GM23338 (cell line): ENCODE data around the gene CRYBA1. TPM values are rescaled to one million over a fixed set of nuclear protein-coding genes. Genes with fewer than 3 reads are reported as not detected.
A peak's percentile ranks its signal among the peaks of the same experiment; 100 is the strongest.

Experiments
- ATAC-seq: fragments of 200-7000 bp; cut with Tn5 transposase; 3 replicates; pipeline ENCODE4 v1.9.1; 2020
- DNase-seq: peaks from one replicate; pipeline ENCODE4 v3.0.0-alpha.2; 2015; ENCODE audit warnings: low spot score
- H2AFZ ChIP-seq: fragments of 200-600 bp; sonication (generic); 2 replicates; pipeline ENCODE4 v1.8.0; 2016; ENCODE audit warnings: antibody characterized with exemption, mild to moderate bottlenecking, moderate library complexity
- H3F3A ChIP-seq: fragments of 200-600 bp; sonication (generic); replicated peaks from 2 replicates; pipeline ENCODE4 v1.8.0; 2017; ENCODE audit warnings: antibody characterized with exemption, mixed run types, low read depth
- H3K27ac ChIP-seq: fragments of 200-600 bp; sonication (generic); 2 replicates; pipeline ENCODE4 v1.6.1; 2016; ENCODE audit warnings: low read depth
- H3K27me3 ChIP-seq: fragments of 200-600 bp; sonication (generic); 2 replicates; pipeline ENCODE4 v1.8.0; 2016; ENCODE audit warnings: mild to moderate bottlenecking, mixed run types, moderate library complexity; ENCODE audit not compliant: insufficient read depth
- H3K36me3 ChIP-seq: fragments of 200-600 bp; sonication (generic); 2 replicates; pipeline ENCODE4 v1.8.0; 2016; ENCODE audit warnings: mild to moderate bottlenecking; ENCODE audit not compliant: insufficient read depth
- H3K4me1 ChIP-seq: fragments of 200-600 bp; sonication (generic); 2 replicates; pipeline ENCODE4 v1.8.0; 2016; ENCODE audit warnings: mild to moderate bottlenecking, moderate library complexity; ENCODE audit not compliant: insufficient read depth
- H3K4me2 ChIP-seq: fragments of 200-600 bp; sonication (generic); 2 replicates; pipeline ENCODE4 v1.7.1; 2017; ENCODE audit warnings: mixed run types
- H3K4me3 ChIP-seq: fragments of 200-600 bp; sonication (generic); 2 replicates; pipeline ENCODE4 v1.6.1; 2016; ENCODE audit warnings: mixed run types
- H3K79me2 ChIP-seq: fragments of 200-600 bp; sonication (generic); replicated peaks from 2 replicates; pipeline ENCODE4 v1.8.0; 2017; ENCODE audit warnings: mild to moderate bottlenecking; ENCODE audit not compliant: insufficient read depth
- H3K9me2 ChIP-seq: fragments of 200-600 bp; sonication (generic); 2 replicates; pipeline ENCODE4 v1.8.0; 2017; ENCODE audit not compliant: insufficient read depth
- H4K20me1 ChIP-seq: fragments of 200-600 bp; sonication (generic); replicated peaks from 2 replicates; pipeline ENCODE4 v1.8.0; 2017; ENCODE audit warnings: mild to moderate bottlenecking; ENCODE audit not compliant: insufficient read depth
- H3K27ac Mint-ChIP-seq: 2 replicates; pipeline ENCODE4 v1.8.0; 2020; ENCODE audit warnings: inconsistent platforms, mild to moderate bottlenecking, moderate library complexity, mixed read lengths
- H3K27me3 Mint-ChIP-seq: 3 replicates; pipeline ENCODE4 v1.8.0; 2022; ENCODE audit warnings: low read depth, mild to moderate bottlenecking, moderate library complexity, mixed read lengths, inconsistent platforms; ENCODE audit not compliant: insufficient read depth, poor library complexity
- H3K36me3 Mint-ChIP-seq: 3 replicates; pipeline ENCODE4 v1.8.0; 2021; ENCODE audit warnings: low read depth, mild to moderate bottlenecking, inconsistent platforms, moderate library complexity, mixed read lengths
- H3K4me1 Mint-ChIP-seq: 3 replicates; pipeline ENCODE4 v1.8.0; 2020; ENCODE audit warnings: mild to moderate bottlenecking, inconsistent platforms, mixed read lengths
- H3K4me3 Mint-ChIP-seq: 3 replicates; pipeline ENCODE4 v1.8.0; 2021; ENCODE audit warnings: moderate library complexity, mild to moderate bottlenecking, inconsistent platforms, mixed read lengths
- H3K9me3 Mint-ChIP-seq: 3 replicates; pipeline ENCODE4 v1.8.0; 2020; ENCODE audit warnings: moderate library complexity, mild to moderate bottlenecking, inconsistent platforms, mixed read lengths
- EZH2 ChIP-seq: fragments of 200-600 bp; sonication (generic); IDR thresholded peaks from one replicate; pipeline ENCODE4 v1.8.0; 2017; ENCODE audit warnings: antibody characterized with exemption, mild to moderate bottlenecking, low read depth; ENCODE audit not compliant: unreplicated experiment
- EZH2phosphoT487 ChIP-seq: fragments of 200-600 bp; sonication (generic); IDR thresholded peaks from one replicate; pipeline ENCODE4 v1.8.1; 2018; ENCODE audit warnings: antibody characterized with exemption; ENCODE audit not compliant: unreplicated experiment
- JUNB ChIP-seq: IDR thresholded peaks from one replicate; pipeline ENCODE4 v1.6.1; 2016; ENCODE audit warnings: antibody characterized with exemption; ENCODE audit not compliant: unreplicated experiment
- STAT1 ChIP-seq: IDR thresholded peaks from one replicate; pipeline ENCODE4 v1.6.1; 2016; ENCODE audit warnings: antibody characterized with exemption; ENCODE audit not compliant: unreplicated experiment
- ZNF114 ChIP-seq: fragments of 250-450 bp; sonication (Bioruptor Pico); IDR thresholded peaks from 2 replicates; pipeline ENCODE4 v1.5.0; 2020; ENCODE audit warnings: mild to moderate bottlenecking, moderate library complexity
- polyA plus RNA-seq: library from polyadenylated mRNA; unstranded; fragments of >200 nt; fragmentation: Nextera tagmentation; extraction: Ambion mirVana; gene quantifications from 2 replicates; pipeline ENCODE4 v1.2.1, GENCODE V29; 2016
- total RNA-seq: library from RNA; depleted of rRNA; stranded (reverse); fragments of >200 nt; shearing (Covaris generic); gene quantifications from 2 replicates; pipeline ENCODE4 v1.2.3, GENCODE V29; 2014
- TF ChIP-seq, protein P1 (sequence below), 2 experiments: fragments of 200-600 bp in 1 of 2; sonication (generic) in 1 of 2; conservative IDR thresholded peaks; 2 replicates each; pipeline versions ENCODE4 v1.5.1 to v1.6.1; 2016 to 2017; ENCODE audit warnings: antibody characterized with exemption in 2 of 2, low read depth in 2 of 2, mild to moderate bottlenecking in 2 of 2, moderate library complexity in 1 of 2
- TF ChIP-seq, protein P2 (sequence below): IDR thresholded peaks from one replicate; pipeline ENCODE4 v1.6.1; 2018; ENCODE audit warnings: antibody characterized with exemption; ENCODE audit not compliant: unreplicated experiment
- TF ChIP-seq, protein P3 (sequence below): fragments of 250-450 bp; sonication (Bioruptor Pico); IDR thresholded peaks from 2 replicates; pipeline ENCODE4 v1.5.0; 2020; ENCODE audit warnings: mild to moderate bottlenecking, moderate library complexity

CRYBA1 gene
- total and polyA plus RNA-seq, 2 experiments from 2014 or later = not detected

DNA sequence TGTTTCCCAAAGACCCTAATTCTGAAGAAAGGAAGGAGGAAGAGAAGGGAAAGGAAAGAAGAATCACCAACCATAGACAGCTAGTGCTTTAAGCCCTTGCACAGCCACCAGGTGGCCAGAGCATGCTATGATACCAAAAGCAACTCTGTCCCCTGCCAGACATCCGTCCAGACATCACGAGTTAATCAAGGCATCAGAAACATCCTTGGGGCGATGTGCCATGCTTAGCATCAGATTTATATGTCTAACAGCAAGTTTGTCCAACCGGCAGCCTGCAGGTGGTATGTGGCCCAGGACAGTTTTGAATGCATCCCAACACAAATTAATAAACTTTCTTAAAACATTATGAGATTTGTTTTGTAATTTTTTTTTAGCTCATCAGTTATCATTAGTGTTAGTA is 2.9 kb upstream of the CRYBA1 start:
- Histone ChIP-seq H3K79me2 (no peaks in the 10 kb centered on the region), H3F3A (no peaks in the 10 kb centered on the region), H3K27me3 (no peaks in the 10 kb centered on the region), H3K4me3 (no peak overlapping the region), H3K27ac (no peak overlapping the region), H2AFZ (peak overlapping the region; percentile 78; the same call in 1 of the 2 replicates), H3K9me2 (no peaks in the 10 kb centered on the region), H3K36me3 (no peaks in the 10 kb centered on the region), H3K4me1 (peaks cover 21% of the 10 kb centered on the region), H3K4me2 (no peak overlapping the region), H4K20me1 (no peaks in the 10 kb centered on the region)
- Mint-ChIP-seq H3K9me3 (no peaks in the 10 kb centered on the region), H3K36me3 (no peaks in the 10 kb centered on the region), H3K27ac (no peak overlapping the region), H3K27me3 (no peaks in the 10 kb centered on the region), H3K4me3 (no peak overlapping the region), H3K4me1 (peaks cover 20% of the 10 kb centered on the region)
- ATAC-seq (peak; percentile 51), DNase-seq (peak; percentile 71)
- no peak for TF ChIP-seq STAT1
- TF ChIP-seq, protein P1, sequence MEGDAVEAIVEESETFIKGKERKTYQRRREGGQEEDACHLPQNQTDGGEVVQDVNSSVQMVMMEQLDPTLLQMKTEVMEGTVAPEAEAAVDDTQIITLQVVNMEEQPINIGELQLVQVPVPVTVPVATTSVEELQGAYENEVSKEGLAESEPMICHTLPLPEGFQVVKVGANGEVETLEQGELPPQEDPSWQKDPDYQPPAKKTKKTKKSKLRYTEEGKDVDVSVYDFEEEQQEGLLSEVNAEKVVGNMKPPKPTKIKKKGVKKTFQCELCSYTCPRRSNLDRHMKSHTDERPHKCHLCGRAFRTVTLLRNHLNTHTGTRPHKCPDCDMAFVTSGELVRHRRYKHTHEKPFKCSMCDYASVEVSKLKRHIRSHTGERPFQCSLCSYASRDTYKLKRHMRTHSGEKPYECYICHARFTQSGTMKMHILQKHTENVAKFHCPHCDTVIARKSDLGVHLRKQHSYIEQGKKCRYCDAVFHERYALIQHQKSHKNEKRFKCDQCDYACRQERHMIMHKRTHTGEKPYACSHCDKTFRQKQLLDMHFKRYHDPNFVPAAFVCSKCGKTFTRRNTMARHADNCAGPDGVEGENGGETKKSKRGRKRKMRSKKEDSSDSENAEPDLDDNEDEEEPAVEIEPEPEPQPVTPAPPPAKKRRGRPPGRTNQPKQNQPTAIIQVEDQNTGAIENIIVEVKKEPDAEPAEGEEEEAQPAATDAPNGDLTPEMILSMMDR (conservative IDR thresholded peaks at IDR 0.05; ENCODE audit: low read depth in 2 of 2) = peak; percentile 60 to 65

GRCh38 chr17:29245401-29245800 is 1.3 kb upstream of the CRYBA1 start:
- H3K27ac Mint-ChIP-seq = no peak overlapping the region
- no peaks in the 10 kb centered on the region for H3K27me3 Mint-ChIP-seq
- Histone ChIP-seq H3K4me2 (no peak overlapping the region), H3K27ac (no peak overlapping the region), H3F3A (no peaks in the 10 kb centered on the region), H3K9me2 (no peaks in the 10 kb centered on the region; the same call in 1 of the 2 replicates), H3K4me1 (peaks cover 15% of the 10 kb centered on the region), H4K20me1 (no peaks in the 10 kb centered on the region), H3K36me3 (no peaks in the 10 kb centered on the region), H2AFZ (no peak overlapping the region), H3K79me2 (no peaks in the 10 kb centered on the region), H3K4me3 (no peak overlapping the region), H3K27me3 (no peaks in the 10 kb centered on the region)
- no peaks in the 10 kb centered on the region for H3K9me3 Mint-ChIP-seq
- ATAC-seq (no peak), DNase-seq (no peak)
- H3K4me1 Mint-ChIP-seq = peaks cover 19% of the 10 kb centered on the region
- H3K36me3 Mint-ChIP-seq = no peaks in the 10 kb centered on the region
- no peak overlapping the region for H3K4me3 Mint-ChIP-seq
- TF ChIP-seq EZH2phosphoT487 = no peak
- TF ChIP-seq, protein P2, sequence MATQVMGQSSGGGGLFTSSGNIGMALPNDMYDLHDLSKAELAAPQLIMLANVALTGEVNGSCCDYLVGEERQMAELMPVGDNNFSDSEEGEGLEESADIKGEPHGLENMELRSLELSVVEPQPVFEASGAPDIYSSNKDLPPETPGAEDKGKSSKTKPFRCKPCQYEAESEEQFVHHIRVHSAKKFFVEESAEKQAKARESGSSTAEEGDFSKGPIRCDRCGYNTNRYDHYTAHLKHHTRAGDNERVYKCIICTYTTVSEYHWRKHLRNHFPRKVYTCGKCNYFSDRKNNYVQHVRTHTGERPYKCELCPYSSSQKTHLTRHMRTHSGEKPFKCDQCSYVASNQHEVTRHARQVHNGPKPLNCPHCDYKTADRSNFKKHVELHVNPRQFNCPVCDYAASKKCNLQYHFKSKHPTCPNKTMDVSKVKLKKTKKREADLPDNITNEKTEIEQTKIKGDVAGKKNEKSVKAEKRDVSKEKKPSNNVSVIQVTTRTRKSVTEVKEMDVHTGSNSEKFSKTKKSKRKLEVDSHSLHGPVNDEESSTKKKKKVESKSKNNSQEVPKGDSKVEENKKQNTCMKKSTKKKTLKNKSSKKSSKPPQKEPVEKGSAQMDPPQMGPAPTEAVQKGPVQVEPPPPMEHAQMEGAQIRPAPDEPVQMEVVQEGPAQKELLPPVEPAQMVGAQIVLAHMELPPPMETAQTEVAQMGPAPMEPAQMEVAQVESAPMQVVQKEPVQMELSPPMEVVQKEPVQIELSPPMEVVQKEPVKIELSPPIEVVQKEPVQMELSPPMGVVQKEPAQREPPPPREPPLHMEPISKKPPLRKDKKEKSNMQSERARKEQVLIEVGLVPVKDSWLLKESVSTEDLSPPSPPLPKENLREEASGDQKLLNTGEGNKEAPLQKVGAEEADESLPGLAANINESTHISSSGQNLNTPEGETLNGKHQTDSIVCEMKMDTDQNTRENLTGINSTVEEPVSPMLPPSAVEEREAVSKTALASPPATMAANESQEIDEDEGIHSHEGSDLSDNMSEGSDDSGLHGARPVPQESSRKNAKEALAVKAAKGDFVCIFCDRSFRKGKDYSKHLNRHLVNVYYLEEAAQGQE = no peak
- TF ChIP-seq EZH2 = no peak
- no peak for TF ChIP-seq JUNB
- TF ChIP-seq, protein P3, sequence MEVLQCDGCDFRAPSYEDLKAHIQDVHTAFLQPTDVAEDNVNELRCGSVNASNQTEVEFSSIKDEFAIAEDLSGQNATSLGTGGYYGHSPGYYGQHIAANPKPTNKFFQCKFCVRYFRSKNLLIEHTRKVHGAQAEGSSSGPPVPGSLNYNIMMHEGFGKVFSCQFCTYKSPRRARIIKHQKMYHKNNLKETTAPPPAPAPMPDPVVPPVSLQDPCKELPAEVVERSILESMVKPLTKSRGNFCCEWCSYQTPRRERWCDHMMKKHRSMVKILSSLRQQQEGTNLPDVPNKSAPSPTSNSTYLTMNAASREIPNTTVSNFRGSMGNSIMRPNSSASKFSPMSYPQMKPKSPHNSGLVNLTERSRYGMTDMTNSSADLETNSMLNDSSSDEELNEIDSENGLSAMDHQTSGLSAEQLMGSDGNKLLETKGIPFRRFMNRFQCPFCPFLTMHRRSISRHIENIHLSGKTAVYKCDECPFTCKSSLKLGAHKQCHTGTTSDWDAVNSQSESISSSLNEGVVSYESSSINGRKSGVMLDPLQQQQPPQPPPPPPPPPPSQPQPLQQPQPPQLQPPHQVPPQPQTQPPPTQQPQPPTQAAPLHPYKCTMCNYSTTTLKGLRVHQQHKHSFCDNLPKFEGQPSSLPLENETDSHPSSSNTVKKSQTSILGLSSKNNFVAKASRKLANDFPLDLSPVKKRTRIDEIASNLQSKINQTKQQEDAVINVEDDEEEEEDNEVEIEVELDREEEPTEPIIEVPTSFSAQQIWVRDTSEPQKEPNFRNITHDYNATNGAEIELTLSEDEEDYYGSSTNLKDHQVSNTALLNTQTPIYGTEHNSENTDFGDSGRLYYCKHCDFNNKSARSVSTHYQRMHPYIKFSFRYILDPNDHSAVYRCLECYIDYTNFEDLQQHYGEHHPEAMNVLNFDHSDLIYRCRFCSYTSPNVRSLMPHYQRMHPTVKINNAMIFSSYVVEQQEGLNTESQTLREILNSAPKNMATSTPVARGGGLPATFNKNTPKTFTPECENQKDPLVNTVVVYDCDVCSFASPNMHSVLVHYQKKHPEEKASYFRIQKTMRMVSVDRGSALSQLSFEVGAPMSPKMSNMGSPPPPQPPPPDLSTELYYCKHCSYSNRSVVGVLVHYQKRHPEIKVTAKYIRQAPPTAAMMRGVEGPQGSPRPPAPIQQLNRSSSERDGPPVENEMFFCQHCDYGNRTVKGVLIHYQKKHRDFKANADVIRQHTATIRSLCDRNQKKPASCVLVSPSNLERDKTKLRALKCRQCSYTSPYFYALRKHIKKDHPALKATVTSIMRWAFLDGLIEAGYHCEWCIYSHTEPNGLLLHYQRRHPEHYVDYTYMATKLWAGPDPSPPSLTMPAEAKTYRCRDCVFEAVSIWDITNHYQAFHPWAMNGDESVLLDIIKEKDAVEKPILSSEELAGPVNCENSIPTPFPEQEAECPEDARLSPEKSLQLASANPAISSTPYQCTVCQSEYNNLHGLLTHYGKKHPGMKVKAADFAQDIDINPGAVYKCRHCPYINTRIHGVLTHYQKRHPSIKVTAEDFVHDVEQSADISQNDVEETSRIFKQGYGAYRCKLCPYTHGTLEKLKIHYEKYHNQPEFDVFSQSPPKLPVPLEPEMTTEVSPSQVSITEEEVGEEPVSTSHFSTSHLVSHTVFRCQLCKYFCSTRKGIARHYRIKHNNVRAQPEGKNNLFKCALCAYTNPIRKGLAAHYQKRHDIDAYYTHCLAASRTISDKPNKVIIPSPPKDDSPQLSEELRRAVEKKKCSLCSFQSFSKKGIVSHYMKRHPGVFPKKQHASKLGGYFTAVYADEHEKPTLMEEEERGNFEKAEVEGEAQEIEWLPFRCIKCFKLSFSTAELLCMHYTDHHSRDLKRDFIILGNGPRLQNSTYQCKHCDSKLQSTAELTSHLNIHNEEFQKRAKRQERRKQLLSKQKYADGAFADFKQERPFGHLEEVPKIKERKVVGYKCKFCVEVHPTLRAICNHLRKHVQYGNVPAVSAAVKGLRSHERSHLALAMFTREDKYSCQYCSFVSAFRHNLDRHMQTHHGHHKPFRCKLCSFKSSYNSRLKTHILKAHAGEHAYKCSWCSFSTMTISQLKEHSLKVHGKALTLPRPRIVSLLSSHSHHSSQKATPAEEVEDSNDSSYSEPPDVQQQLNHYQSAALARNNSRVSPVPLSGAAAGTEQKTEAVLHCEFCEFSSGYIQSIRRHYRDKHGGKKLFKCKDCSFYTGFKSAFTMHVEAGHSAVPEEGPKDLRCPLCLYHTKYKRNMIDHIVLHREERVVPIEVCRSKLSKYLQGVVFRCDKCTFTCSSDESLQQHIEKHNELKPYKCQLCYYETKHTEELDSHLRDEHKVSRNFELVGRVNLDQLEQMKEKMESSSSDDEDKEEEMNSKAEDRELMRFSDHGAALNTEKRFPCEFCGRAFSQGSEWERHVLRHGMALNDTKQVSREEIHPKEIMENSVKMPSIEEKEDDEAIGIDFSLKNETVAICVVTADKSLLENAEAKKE = no peak
- no peak for TF ChIP-seq ZNF114 (CRISPR knock-in tag)
- TF ChIP-seq, protein P1 (conservative IDR thresholded peaks at IDR 0.05; ENCODE audit: low read depth in 2 of 2) = no peak
